HEK293 (cell line): Measurements from ENCODE around the gene LEUTX.

ENCODE experiments used
- CTCF ChIA-PET: fragments of 350-600 bp; formaldehyde crosslinking; extraction: SDS; loops from one replicate; lab custom pipeline; 2021; ENCODE audit warnings: antibody characterized with exemption; lab: Yijun Ruan, JAX
- POLR2A ChIA-PET: fragments of 300-600 bp; formaldehyde crosslinking; extraction: SDS; loops from one replicate; lab custom pipeline; 2020; ENCODE audit warnings: antibody characterized with exemption, inconsistent platforms; lab: Yijun Ruan, JAX
- H3K27ac ChIP-seq: fragments of 200-500 bp; sonication (Bioruptor generic); 2 replicates; pipeline ENCODE4 v1.5.1; 2014; ENCODE audit warnings: low read depth, low read length, control low read depth, inconsistent platforms; ENCODE audit errors: extremely low read depth
- H3K36me3 ChIP-seq, 2 experiments: fragments of 200-500 bp in 1 of 2; sonication (Bioruptor generic) in 1 of 2; 1 replicate in 1 of 2; 2 replicates in 1 of 2; pipeline ENCODE4 v1.5.1; 2014 to 2017; ENCODE audit warnings: inconsistent platforms in 2 of 2, low read length in 2 of 2; ENCODE audit not compliant: control insufficient read depth in 2 of 2, insufficient read depth in 1 of 2
- H3K4me1 ChIP-seq: fragments of 200-500 bp; sonication (Bioruptor generic); 2 replicates; pipeline ENCODE4 v1.5.1; 2014; ENCODE audit warnings: mild to moderate bottlenecking, low read length, inconsistent platforms; ENCODE audit not compliant: control insufficient read depth, insufficient read depth
- H3K4me3 ChIP-seq: 2 replicates; pipeline ENCODE4 v1.5.1; 2011; ENCODE audit warnings: low read depth, mild to moderate bottlenecking, control low read depth, low read length, moderate library complexity
- H3K9me3 ChIP-seq: fragments of 200-500 bp; sonication (Bioruptor generic); 2 replicates; pipeline ENCODE4 v1.5.1; 2014; ENCODE audit warnings: low read depth, low read length, inconsistent platforms; ENCODE audit not compliant: control insufficient read depth, insufficient read depth
- BCL11B ChIP-seq: fragments of 450-650 bp; formaldehyde crosslinking; IDR thresholded peaks from 2 replicates; pipeline ENCODE4 v1.5.1; 2016; ENCODE audit warnings: low read depth, missing biosample characterization, missing genetic modification characterization
- GLI2 ChIP-seq: fragments of 450-650 bp; formaldehyde crosslinking; IDR thresholded peaks from 2 replicates; pipeline ENCODE4; 2017; ENCODE audit warnings: missing biosample characterization, missing genetic modification characterization, low read depth, borderline replicate concordance
- HOXC10 ChIP-seq: sonication (generic); formaldehyde crosslinking; IDR thresholded peaks from 2 replicates; pipeline ENCODE4 v1.8.1; 2023; ENCODE audit warnings: mild to moderate bottlenecking, missing genetic modification reagents
- IKZF3 ChIP-seq: fragments of 450-650 bp; IDR thresholded peaks from 2 replicates; pipeline ENCODE4 v1.5.0; 2018; ENCODE audit warnings: missing biosample characterization, mild to moderate bottlenecking, missing genetic modification characterization, moderate library complexity
- KLF10 ChIP-seq: fragments of 450-650 bp; IDR thresholded peaks from 2 replicates; pipeline ENCODE4 v1.5.1; 2018; ENCODE audit warnings: missing biosample characterization, mild to moderate bottlenecking, missing genetic modification characterization
- RBAK ChIP-seq: fragments of 450-650 bp; formaldehyde crosslinking; IDR thresholded peaks from 2 replicates; pipeline ENCODE4 v1.5.1; 2016; ENCODE audit warnings: missing biosample characterization, missing genetic modification characterization
- REPIN1 ChIP-seq: fragments of 450-650 bp; formaldehyde crosslinking; IDR thresholded peaks from 2 replicates; pipeline ENCODE4 v1.5.1; 2017; ENCODE audit warnings: missing biosample characterization, missing genetic modification characterization, low read depth
- SETDB1 ChIP-seq: IDR thresholded peaks from one replicate; pipeline ENCODE4 v1.6.1; 2017; ENCODE audit warnings: mild to moderate bottlenecking, low read length, moderate library complexity, mixed read lengths; ENCODE audit not compliant: insufficient read length
- YY1 ChIP-seq: fragments of 450-650 bp; formaldehyde crosslinking; IDR thresholded peaks from 2 replicates; pipeline ENCODE4 v1.5.1; 2018; ENCODE audit warnings: missing biosample characterization, missing genetic modification characterization
- YY2 ChIP-seq: fragments of 450-650 bp; formaldehyde crosslinking; IDR thresholded peaks from 2 replicates; pipeline ENCODE4 v1.5.1; 2016; ENCODE audit warnings: missing biosample characterization, missing genetic modification characterization
- ZBTB20 ChIP-seq: fragments of 450-650 bp; formaldehyde crosslinking; IDR thresholded peaks from 2 replicates; pipeline ENCODE4 v1.5.1; 2016; ENCODE audit warnings: missing biosample characterization, missing genetic modification characterization
- ZNF121 ChIP-seq: fragments of 450-650 bp; formaldehyde crosslinking; IDR thresholded peaks from 2 replicates; pipeline ENCODE4 v1.5.1; 2016; ENCODE audit warnings: missing biosample characterization, missing genetic modification characterization
- ZNF138 ChIP-seq: fragments of 450-650 bp; formaldehyde crosslinking; IDR thresholded peaks from 2 replicates; pipeline ENCODE4 v1.5.1; 2016; ENCODE audit warnings: missing biosample characterization, missing genetic modification characterization, borderline replicate concordance
- ZNF184 ChIP-seq: fragments of 450-650 bp; IDR thresholded peaks from 2 replicates; pipeline ENCODE4 v1.5.1; 2018; ENCODE audit warnings: missing biosample characterization, mild to moderate bottlenecking, missing genetic modification characterization
- ZNF239 ChIP-seq: fragments of 450-650 bp; formaldehyde crosslinking; IDR thresholded peaks from 2 replicates; pipeline ENCODE4 v1.5.1; 2016; ENCODE audit warnings: missing biosample characterization, missing genetic modification characterization
- ZNF366 ChIP-seq: fragments of 450-650 bp; formaldehyde crosslinking; conservative IDR thresholded peaks from 2 replicates; pipeline ENCODE4 v1.5.1; 2016; ENCODE audit warnings: missing biosample characterization, missing genetic modification characterization
- ZNF426 ChIP-seq: fragments of 450-650 bp; formaldehyde crosslinking; IDR thresholded peaks from 2 replicates; pipeline ENCODE4 v1.5.1; 2017; ENCODE audit warnings: missing biosample characterization, missing genetic modification characterization, mild to moderate bottlenecking, inconsistent platforms, moderate library complexity
- ZNF521 ChIP-seq: fragments of 450-650 bp; formaldehyde crosslinking; IDR thresholded peaks from 2 replicates; pipeline ENCODE4 v1.5.1; 2017; ENCODE audit warnings: missing biosample characterization, mild to moderate bottlenecking, missing genetic modification characterization
- ZNF530 ChIP-seq: fragments of 450-650 bp; formaldehyde crosslinking; IDR thresholded peaks from 2 replicates; pipeline ENCODE4 v1.5.1; 2016; ENCODE audit warnings: low read depth, missing biosample characterization, missing genetic modification characterization
- ZNF558 ChIP-seq: fragments of 450-650 bp; formaldehyde crosslinking; IDR thresholded peaks from 2 replicates; pipeline ENCODE4 v1.5.1; 2016; ENCODE audit warnings: missing biosample characterization, missing genetic modification characterization
- ZNF561 ChIP-seq: fragments of 450-650 bp; IDR thresholded peaks from 2 replicates; pipeline ENCODE4 v1.5.1; 2018; ENCODE audit warnings: missing biosample characterization, missing genetic modification characterization, borderline replicate concordance
- ZNF596 ChIP-seq: fragments of 450-650 bp; IDR thresholded peaks from 2 replicates; pipeline ENCODE4 v1.5.0; 2018; ENCODE audit warnings: missing biosample characterization, mild to moderate bottlenecking, missing genetic modification characterization, moderate library complexity
- ZNF654 ChIP-seq: fragments of 450-650 bp; formaldehyde crosslinking; IDR thresholded peaks from 2 replicates; pipeline ENCODE4 v1.5.1; 2016; ENCODE audit warnings: low read depth, missing biosample characterization, missing genetic modification characterization
- ZNF660 ChIP-seq: fragments of 450-650 bp; IDR thresholded peaks from 2 replicates; pipeline ENCODE4 v1.5.1; 2018; ENCODE audit warnings: missing biosample characterization, mild to moderate bottlenecking, missing genetic modification characterization
- ZNF777 ChIP-seq: fragments of 450-650 bp; formaldehyde crosslinking; IDR thresholded peaks from 2 replicates; pipeline ENCODE4 v1.5.1; 2017; ENCODE audit warnings: missing biosample characterization, missing genetic modification characterization, borderline replicate concordance
- ZNF785 ChIP-seq: fragments of 450-650 bp; formaldehyde crosslinking; IDR thresholded peaks from 2 replicates; pipeline ENCODE4 v1.5.1; 2016; ENCODE audit warnings: missing biosample characterization, missing genetic modification characterization
- ZNF837 ChIP-seq: fragments of 450-650 bp; formaldehyde crosslinking; IDR thresholded peaks from 2 replicates; pipeline ENCODE4 v1.5.1; 2016; ENCODE audit warnings: missing biosample characterization, missing genetic modification characterization
- ZSCAN16 ChIP-seq: fragments of 450-650 bp; formaldehyde crosslinking; IDR thresholded peaks from 2 replicates; pipeline ENCODE4 v1.5.1; 2016; ENCODE audit warnings: missing biosample characterization, missing genetic modification characterization
- ZSCAN23 ChIP-seq: fragments of 450-650 bp; formaldehyde crosslinking; IDR thresholded peaks from 2 replicates; pipeline ENCODE4 v1.5.1; 2016; ENCODE audit warnings: missing biosample characterization, missing genetic modification characterization
- ZXDB ChIP-seq: fragments of 450-650 bp; formaldehyde crosslinking; IDR thresholded peaks from 2 replicates; pipeline ENCODE4 v1.5.1; 2016; ENCODE audit warnings: missing biosample characterization, missing genetic modification characterization
- TF ChIP-seq, protein P1 (sequence below): fragments of 450-650 bp; IDR thresholded peaks from 2 replicates; pipeline ENCODE4 v1.5.1; 2018; ENCODE audit warnings: missing biosample characterization, mild to moderate bottlenecking, missing genetic modification characterization
- TF ChIP-seq, protein P2 (sequence below): fragments of 450-650 bp; formaldehyde crosslinking; IDR thresholded peaks from 2 replicates; pipeline ENCODE4 v1.5.1; 2016; ENCODE audit warnings: missing biosample characterization, missing genetic modification characterization
- TF ChIP-seq, protein P3 (sequence below): fragments of 450-650 bp; formaldehyde crosslinking; optimal IDR thresholded peaks from 2 replicates; pipeline ENCODE3; 2016; ENCODE audit warnings: missing biosample characterization, mild to moderate bottlenecking, missing genetic modification characterization
- TF ChIP-seq, protein P4 (sequence below): fragments of 450-650 bp; formaldehyde crosslinking; IDR thresholded peaks from 2 replicates; pipeline ENCODE4 v1.5.1; 2016; ENCODE audit warnings: missing biosample characterization, missing genetic modification characterization

LEUTX gene

DNA sequence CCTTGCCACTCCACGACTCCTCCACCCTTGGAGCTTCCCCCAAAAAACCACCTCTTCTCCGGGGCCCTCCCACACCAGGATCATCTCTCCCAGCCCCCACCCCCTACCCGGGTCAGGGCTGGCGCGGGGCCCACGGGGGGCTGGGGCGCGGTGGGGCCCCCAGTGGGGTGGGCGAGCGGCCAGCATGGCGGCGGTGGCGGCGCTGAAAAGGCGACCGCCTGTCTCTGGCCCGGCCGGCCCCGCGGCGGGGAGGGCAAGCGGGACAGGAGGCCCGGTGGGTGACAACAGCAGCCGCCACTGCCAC, 54.5 kb downstream of the LEUTX start:
- Histone ChIP-seq H3K27ac (peak overlapping the region; percentile 95), H3K9me3 (no peaks in the 10 kb centered on the region), H3K36me3 (peaks cover 79 to 80% of the 10 kb centered on the region in 2 experiments), H3K4me3 (peak overlapping the region; percentile 64), H3K4me1 (peaks cover 18% of the 10 kb centered on the region)
- ChIA-PET POLR2A (interaction anchor here (0.5 to 2.2 kb wide), 16 partner anchors 8 to 593 kb away, joined by 3 to 124 read pairs (median 7); partner anchors contain the start of genes FBL, PLD3, PSMC4 and RPS16), CTCF (interaction anchor here (0.8 to 2.2 kb wide), 5 partner anchors 11 to 137 kb away, joined by 4 to 63 read pairs (median 6); partner anchors contain the start of genes FBL and PSMC4)
- TF ChIP-seq ZXDB (tag by site-specific recombination) (no peak), ZNF660 (peak; percentile 73; the same call in 1 of the 2 replicates), ZNF785 (0 out of 2 replicates have a peak, but pooled peaks have one; percentile 73), IKZF3 (peak; percentile 9), ZNF521 (no peak), ZNF138 (tag by site-specific recombination) (no peak), ZSCAN16 (tag by site-specific recombination) (0 out of 2 replicates have a peak, but pooled peaks have one; percentile 20), KLF10 (no peak), BCL11B (tag by site-specific recombination) (no peak), ZSCAN23 (tag by site-specific recombination) (0 out of 2 replicates have a peak, but pooled peaks have one; percentile 29), ZNF777 (tag by site-specific recombination) (0 out of 2 replicates have a peak, but pooled peaks have one; percentile 1), ZNF654 (tag by site-specific recombination) (no peak), ZNF184 (tag by site-specific recombination) (0 out of 2 replicates have a peak, but pooled peaks have one; percentile 76), ZNF837 (0 out of 2 replicates have a peak, but pooled peaks have one; percentile 19), ZNF366 (no peak), ZNF239 (tag by site-specific recombination) (peak; percentile 49; the same call in 1 of the 2 replicates), RBAK (tag by site-specific recombination) (0 out of 2 replicates have a peak, but pooled peaks have one; percentile 0), ZNF530 (0 out of 2 replicates have a peak, but pooled peaks have one; percentile 6), HOXC10 (CRISPR knock-in tag) (no peak), ZNF558 (tag by site-specific recombination) (no peak), ZNF121 (no peak; the same call in 1 of the 2 replicates), ZBTB20 (tag by site-specific recombination) (0 out of 2 replicates have a peak, but pooled peaks have one; percentile 48), YY2 (tag by site-specific recombination) (peak; percentile 50), YY1 (peak; percentile 79), GLI2 (tag by site-specific recombination) (no peak), REPIN1 (tag by site-specific recombination) (no peak), ZNF561 (tag by site-specific recombination) (peak; percentile 89), ZNF426 (tag by site-specific recombination) (no peak), SETDB1 (no peak), ZNF596 (tag by site-specific recombination) (0 out of 2 replicates have a peak, but pooled peaks have one; percentile 73)
- TF ChIP-seq, protein P1, sequence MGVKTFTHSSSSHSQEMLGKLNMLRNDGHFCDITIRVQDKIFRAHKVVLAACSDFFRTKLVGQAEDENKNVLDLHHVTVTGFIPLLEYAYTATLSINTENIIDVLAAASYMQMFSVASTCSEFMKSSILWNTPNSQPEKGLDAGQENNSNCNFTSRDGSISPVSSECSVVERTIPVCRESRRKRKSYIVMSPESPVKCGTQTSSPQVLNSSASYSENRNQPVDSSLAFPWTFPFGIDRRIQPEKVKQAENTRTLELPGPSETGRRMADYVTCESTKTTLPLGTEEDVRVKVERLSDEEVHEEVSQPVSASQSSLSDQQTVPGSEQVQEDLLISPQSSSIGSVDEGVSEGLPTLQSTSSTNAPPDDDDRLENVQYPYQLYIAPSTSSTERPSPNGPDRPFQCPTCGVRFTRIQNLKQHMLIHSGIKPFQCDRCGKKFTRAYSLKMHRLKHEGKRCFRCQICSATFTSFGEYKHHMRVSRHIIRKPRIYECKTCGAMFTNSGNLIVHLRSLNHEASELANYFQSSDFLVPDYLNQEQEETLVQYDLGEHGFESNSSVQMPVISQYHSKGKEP (tag by site-specific recombination), result peak; percentile 60; the same call in 1 of the 2 replicates
- TF ChIP-seq, protein P2, sequence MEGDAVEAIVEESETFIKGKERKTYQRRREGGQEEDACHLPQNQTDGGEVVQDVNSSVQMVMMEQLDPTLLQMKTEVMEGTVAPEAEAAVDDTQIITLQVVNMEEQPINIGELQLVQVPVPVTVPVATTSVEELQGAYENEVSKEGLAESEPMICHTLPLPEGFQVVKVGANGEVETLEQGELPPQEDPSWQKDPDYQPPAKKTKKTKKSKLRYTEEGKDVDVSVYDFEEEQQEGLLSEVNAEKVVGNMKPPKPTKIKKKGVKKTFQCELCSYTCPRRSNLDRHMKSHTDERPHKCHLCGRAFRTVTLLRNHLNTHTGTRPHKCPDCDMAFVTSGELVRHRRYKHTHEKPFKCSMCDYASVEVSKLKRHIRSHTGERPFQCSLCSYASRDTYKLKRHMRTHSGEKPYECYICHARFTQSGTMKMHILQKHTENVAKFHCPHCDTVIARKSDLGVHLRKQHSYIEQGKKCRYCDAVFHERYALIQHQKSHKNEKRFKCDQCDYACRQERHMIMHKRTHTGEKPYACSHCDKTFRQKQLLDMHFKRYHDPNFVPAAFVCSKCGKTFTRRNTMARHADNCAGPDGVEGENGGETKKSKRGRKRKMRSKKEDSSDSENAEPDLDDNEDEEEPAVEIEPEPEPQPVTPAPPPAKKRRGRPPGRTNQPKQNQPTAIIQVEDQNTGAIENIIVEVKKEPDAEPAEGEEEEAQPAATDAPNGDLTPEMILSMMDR (tag by site-specific recombination), result 0 out of 2 replicates have a peak, but pooled peaks have one; percentile 7
- TF ChIP-seq, protein P3, sequence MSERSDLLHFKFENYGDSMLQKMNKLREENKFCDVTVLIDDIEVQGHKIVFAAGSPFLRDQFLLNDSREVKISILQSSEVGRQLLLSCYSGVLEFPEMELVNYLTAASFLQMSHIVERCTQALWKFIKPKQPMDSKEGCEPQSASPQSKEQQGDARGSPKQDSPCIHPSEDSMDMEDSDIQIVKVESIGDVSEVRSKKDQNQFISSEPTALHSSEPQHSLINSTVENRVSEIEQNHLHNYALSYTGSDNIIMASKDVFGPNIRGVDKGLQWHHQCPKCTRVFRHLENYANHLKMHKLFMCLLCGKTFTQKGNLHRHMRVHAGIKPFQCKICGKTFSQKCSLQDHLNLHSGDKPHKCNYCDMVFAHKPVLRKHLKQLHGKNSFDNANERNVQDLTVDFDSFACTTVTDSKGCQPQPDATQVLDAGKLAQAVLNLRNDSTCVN (tag by site-specific recombination), result no peak
- TF ChIP-seq, protein P4, sequence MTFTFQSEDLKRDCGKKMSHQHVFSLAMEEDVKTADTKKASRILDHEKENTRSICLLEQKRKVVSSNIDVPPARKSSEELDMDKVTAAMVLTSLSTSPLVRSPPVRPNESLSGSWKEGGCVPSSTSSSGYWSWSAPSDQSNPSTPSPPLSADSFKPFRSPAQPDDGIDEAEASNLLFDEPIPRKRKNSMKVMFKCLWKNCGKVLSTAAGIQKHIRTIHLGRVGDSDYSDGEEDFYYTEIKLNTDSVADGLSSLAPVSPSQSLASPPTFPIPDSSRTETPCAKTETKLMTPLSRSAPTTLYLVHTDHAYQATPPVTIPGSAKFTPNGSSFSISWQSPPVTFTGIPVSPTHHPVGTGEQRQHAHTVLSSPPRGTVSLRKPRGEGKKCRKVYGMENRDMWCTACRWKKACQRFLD, result peak; percentile 86; the same call in 1 of the 2 replicates
